GM12872 (cell line): Measurements from ENCODE around the gene NUP214.

Experiments used
- TF ChIP-seq, protein P1 (sequence below): IDR thresholded peaks from 3 replicates; pipeline ENCODE4 v1.5.1; 2011; ENCODE audit warnings: low read depth, mild to moderate bottlenecking, low read length, moderate library complexity; ENCODE audit not compliant: insufficient read depth

Gene NUP214

DNA sequence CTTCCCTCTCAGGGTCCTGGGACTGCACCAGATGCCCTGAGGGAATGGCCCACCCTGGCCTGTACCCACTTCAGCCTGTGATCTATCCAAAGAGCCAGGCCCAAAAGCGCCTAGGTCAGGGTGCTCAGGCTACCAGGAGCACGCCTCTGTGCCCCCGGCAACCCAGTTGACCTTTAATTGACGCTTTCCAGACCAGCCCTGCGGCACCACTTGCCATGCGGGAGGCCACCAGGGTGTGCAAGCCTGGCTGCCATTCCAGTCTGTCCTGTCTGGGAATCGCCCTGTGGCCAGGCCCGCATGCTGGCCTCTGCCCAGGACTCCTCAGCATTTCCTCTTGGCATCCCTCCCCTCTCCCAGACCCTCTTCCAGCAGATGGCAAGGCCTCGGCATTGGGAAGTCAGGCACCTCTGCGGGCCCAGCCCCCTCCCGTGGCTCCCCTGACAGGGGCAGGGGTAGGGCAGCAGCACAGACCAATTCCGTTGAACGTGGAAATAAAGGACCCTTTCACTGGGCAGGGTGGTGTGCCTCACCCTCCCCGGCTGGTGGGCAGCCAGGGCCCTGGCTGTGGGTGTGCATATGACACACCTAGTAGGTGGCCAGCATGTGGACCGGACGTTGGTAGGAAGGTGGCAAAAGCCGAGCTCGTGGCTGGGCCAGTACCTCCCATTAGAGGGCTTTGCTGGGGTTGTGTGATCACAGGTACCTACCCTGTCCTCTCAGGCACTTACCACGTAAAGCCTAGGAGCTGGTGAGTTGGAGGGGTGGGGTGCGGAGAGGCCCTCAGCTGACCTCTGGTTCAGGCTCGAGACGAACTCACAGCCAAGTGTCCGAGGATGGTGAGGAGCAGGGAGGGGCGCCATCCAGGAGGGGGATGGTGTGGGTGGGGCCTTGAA lies 32.6 kb upstream of the NUP214 start:
- TF ChIP-seq, protein P1, sequence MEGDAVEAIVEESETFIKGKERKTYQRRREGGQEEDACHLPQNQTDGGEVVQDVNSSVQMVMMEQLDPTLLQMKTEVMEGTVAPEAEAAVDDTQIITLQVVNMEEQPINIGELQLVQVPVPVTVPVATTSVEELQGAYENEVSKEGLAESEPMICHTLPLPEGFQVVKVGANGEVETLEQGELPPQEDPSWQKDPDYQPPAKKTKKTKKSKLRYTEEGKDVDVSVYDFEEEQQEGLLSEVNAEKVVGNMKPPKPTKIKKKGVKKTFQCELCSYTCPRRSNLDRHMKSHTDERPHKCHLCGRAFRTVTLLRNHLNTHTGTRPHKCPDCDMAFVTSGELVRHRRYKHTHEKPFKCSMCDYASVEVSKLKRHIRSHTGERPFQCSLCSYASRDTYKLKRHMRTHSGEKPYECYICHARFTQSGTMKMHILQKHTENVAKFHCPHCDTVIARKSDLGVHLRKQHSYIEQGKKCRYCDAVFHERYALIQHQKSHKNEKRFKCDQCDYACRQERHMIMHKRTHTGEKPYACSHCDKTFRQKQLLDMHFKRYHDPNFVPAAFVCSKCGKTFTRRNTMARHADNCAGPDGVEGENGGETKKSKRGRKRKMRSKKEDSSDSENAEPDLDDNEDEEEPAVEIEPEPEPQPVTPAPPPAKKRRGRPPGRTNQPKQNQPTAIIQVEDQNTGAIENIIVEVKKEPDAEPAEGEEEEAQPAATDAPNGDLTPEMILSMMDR: no peak

DNA sequence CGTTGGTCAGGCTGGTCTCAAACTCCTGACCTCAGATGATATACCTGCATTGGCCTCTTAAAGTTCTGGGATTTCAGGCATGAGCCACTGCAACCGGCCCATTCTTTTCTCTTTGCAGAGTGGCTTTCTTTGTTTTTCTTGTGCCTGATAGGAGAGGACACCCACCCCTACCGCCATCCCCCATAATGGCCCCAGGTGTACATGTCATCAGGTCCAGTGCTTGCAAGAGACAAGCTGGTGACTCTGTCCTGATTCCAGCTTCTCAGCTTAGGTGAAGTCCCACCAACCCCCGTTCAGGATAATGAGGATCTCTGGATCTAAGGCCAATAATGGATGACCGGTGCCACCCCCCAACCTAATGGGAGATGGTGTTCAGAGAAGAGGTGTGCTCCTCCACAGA lies 31.4 kb upstream of the NUP214 start:
- TF ChIP-seq, protein P1: no peak

DNA sequence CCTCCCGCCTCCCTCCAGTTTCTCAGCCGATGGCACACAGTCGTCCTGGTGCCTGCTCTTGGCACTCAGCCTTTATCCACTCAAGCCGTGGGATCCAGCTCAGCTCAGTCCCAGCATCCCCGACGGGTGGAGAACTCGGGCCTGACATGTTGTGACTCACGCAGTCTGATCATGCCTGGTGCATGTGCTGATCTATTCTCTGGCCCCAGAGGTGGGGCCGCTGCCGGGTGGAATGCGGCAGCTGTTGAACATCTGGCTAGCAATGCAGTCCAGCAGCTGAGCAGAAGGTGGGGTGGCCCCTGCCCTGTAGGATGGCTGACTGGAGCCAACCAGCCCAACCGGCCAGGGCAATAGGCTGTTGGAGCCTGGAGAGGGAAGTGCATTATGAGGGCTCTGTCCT lies 30.8 kb upstream of the NUP214 start:
- TF ChIP-seq, protein P1: no peak

DNA sequence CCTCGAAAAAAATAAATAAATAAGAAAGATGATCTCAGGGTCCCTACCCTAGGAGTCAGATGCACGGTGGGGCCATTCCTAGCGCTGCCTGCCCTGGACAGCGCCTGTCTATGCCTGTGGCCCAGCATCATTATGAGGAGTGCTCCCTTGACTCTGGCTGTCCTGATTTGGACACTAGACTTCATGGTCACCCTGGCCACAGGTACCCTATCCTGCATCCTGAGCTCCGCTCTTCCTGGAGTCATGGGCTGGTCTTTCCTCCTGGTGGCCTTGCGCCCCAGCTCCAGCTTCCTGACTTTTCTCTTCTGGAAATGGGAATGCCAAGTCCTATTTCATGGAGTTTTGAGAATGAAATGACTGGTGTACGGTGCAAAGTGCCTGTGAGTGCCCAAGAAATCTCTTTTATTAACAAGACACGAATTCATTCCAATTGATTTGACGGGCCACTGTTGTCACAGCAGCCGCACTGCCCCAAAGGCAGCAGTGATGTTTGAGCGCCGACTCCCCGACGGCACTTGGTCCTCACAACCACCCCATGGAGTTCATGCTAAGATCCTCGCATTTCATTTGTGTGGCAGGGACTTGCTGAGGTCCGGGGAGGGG lies 29.6 kb upstream of the NUP214 start:
- TF ChIP-seq, protein P1: no peak

DNA sequence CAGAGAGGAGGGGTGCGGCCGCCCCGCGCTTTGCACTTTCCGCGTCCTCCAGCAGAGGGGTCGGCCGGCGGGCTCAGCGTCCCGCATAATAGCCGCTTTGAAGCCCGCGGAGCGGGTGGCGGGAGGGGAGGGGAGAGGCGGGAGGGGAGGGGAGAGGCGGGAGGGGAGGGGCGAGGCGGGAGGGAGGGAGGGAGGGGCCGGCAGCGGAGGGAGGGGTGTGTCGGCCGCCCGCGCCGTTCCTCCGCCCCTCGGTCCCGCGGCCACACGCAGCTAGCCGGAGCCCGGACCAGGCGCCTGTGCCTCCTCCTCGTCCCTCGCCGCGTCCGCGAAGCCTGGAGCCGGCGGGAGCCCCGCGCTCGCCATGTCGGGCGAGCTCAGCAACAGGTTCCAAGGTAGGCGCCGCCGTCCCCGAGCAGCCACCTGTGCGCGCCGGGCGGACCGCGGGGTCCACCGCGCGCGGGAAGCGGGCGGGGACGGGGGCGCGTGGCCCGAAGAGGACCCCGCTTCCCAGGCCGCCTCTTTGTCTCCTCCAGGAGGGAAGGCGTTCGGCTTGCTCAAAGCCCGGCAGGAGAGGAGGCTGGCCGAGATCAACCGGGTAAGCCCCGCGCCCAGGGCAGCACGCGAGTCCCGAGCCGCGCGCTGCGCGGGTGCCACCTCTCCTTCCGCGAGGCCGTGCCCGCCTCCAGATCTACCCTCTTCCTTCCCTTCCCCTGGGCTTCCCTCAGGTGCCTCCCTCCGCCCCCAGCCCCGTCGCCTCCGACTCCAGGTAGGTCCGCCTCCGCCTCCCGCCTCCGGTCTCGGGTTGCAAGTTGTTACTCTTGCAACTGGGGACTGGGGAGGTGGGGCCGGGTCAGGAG lies 28.9 kb upstream of the NUP214 start, which contains the start of gene AIF1L:
Gene AIF1L (plus strand): TSS at position 263 of the 857 bp plus-strand sequence. CDS start 99 bp downstream, at position 362.
- TF ChIP-seq, protein P1: no peak

DNA sequence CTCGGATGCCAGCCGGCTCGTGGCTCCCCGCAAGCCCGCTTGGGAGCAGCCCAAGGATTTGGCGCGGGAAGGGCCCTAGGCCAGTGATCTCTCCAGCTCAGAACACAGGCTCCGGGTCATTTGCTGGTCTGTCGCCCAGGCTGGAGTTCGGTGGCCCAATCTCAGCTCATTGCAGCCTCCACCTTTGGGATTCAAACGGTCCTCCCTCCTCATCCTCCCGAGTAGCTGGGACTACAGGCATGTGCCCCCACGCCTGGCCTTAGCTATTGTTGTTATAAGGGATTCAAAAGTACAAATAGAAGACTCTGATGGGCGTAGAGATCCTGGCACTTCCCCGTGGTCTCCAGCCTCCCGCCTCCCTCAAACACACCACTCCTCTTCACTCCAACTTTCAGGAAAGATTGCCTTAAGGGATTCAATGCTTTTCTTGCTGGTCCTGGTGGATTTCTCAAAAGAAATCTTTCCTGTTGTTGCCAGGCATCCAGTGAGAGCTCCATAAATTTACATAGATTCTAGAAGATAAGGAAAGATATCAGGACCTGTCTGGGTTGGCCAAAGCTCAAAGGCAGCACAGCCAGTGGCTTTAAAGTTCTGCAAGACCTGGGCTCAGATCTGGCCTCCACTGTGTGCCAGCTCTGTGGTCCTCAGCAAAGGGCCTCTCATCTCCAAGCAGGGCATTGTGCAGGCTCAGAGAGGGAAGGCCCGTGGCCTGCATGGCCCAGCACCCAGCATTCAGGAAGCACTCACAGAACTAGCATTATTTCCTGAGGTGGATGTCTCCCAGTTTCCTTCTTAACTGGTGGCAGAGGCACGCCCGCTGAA lies 28.0 kb upstream of the NUP214 start:
- TF ChIP-seq, protein P1: no peak
